GM13977 (cell line): ENCODE data around the gene C19orf18.
"Not testable (repeated sequence)": the region's sequence is repeated elsewhere in the genome, so short reads cannot be mapped to it uniquely, and the experiment has no call there.

Source experiments
- DNase-seq: peaks from one replicate; pipeline ENCODE4 v3.0.0; 2012; ENCODE audit warnings: low spot score
- in situ Hi-C: fragments of 300-500 bp; cut with MboI; formaldehyde crosslinking; loops from one replicate; pipeline ENCODE4 v1.12.0; 2022; ENCODE audit warnings: low sequenced_read_pairs, low pct_unique_long_range_greater_than_20kb, mixed read lengths, inconsistent platforms; ENCODE audit not compliant: unreplicated experiment
- TF ChIP-seq, protein P1 (sequence below): IDR thresholded peaks from 2 replicates; pipeline ENCODE4 v1.5.1; 2012; ENCODE audit warnings: mild to moderate bottlenecking, control low read depth; ENCODE audit not compliant: insufficient read depth; ENCODE audit errors: extremely low read depth, missing control alignments

The C19orf18 gene

DNA sequence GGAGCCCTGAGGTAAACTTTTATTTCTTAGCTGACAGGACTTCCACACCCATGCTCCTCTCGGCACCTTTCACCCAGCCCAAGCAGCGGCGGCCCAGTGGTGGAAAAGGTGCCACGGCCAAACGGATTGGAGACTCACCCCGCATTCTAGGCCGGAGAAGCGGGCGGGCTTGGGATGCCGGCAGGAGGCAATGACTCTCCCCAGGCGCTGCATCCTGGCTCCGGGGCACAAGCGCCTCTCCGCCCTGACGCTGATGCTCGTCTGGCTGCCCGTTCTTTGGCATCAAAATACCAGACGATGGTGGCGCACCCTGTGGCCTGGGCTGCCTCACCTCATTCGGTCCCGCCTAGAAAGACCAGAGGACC is 34.9 kb upstream of the C19orf18 start:
- in situ Hi-C loops, result no loop called here
- TF ChIP-seq, protein P1, sequence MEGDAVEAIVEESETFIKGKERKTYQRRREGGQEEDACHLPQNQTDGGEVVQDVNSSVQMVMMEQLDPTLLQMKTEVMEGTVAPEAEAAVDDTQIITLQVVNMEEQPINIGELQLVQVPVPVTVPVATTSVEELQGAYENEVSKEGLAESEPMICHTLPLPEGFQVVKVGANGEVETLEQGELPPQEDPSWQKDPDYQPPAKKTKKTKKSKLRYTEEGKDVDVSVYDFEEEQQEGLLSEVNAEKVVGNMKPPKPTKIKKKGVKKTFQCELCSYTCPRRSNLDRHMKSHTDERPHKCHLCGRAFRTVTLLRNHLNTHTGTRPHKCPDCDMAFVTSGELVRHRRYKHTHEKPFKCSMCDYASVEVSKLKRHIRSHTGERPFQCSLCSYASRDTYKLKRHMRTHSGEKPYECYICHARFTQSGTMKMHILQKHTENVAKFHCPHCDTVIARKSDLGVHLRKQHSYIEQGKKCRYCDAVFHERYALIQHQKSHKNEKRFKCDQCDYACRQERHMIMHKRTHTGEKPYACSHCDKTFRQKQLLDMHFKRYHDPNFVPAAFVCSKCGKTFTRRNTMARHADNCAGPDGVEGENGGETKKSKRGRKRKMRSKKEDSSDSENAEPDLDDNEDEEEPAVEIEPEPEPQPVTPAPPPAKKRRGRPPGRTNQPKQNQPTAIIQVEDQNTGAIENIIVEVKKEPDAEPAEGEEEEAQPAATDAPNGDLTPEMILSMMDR, result no peak
- DNase-seq, result no peak

DNA sequence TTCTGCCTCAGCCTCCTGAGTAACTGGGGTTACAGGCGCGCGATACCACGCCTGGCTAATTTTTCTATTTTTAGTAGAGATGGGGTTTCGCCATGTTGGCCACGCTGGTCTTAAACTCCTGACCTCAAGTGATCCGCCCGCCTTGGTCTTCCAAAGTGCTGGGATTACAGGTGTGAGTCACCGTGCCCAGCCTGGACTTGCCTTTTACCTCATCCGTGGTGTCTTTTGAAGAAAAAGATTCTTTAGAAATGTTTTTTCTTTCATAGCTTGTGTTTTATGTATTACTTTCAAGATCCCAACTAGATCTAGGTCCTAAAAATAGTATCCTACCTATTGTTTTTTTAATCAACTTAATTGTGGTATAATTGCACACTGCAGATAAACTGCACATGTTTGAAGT is 34.5 kb upstream of the C19orf18 start:
- in situ Hi-C loops, DNase-seq: not testable (repeated sequence)

DNA sequence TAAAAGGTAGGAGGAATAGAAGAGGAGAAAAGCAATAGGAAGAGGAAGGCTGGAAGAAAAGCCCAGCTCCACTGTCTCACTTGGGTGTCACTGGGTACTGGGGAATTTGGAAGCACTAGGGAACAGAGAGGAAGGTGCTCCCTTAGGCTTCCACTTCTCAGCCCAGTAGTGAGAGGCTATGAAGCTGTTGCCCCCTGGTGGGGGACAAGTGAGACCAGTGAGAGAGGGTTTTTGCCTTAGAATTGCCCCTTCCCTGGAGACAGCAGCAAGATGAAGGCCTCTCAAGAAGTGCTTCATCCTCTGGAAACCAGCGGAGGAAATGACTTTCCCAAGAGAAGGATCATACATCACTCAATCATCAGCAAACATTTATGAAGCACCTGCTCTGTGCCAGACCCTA is 33.0 kb upstream of the C19orf18 start:
- TF ChIP-seq, protein P1, result no peak
- DNase-seq, result no peak
- in situ Hi-C loops, result no loop called here

DNA sequence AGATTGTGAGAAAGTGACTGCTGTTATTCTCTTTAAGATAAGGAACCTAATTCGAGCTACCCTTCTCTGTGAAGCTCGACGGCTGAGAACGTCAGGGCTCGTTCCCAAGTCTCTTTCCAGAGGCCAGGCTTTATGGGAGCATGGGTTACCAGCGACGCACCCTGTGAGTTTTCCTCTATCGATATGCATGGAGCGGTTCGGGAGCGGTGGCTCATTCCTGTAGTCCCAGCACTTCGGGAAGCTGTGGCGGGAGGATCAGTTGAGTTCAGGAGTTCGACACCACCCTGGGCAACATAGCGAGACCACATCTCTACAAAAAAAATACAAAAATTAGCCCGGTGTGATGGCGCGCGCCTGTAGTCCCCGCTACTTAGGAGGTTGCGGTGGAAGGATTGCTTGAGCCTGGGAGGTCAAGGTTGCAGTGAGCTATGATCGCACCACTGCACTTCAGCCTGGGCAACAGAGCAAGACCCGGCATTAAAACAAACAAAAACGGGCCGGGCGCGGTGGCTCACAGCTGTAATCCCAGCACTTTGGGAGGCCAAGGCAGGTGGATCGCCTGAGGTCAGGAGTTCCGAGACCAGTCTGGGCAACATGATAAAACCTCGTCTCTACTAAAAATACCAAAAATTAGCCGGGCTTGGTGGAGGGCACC is 29.0 kb upstream of the C19orf18 start:
- no peak for DNase-seq
- TF ChIP-seq, protein P1, result no peak
- in situ Hi-C loops, result no loop called here

DNA sequence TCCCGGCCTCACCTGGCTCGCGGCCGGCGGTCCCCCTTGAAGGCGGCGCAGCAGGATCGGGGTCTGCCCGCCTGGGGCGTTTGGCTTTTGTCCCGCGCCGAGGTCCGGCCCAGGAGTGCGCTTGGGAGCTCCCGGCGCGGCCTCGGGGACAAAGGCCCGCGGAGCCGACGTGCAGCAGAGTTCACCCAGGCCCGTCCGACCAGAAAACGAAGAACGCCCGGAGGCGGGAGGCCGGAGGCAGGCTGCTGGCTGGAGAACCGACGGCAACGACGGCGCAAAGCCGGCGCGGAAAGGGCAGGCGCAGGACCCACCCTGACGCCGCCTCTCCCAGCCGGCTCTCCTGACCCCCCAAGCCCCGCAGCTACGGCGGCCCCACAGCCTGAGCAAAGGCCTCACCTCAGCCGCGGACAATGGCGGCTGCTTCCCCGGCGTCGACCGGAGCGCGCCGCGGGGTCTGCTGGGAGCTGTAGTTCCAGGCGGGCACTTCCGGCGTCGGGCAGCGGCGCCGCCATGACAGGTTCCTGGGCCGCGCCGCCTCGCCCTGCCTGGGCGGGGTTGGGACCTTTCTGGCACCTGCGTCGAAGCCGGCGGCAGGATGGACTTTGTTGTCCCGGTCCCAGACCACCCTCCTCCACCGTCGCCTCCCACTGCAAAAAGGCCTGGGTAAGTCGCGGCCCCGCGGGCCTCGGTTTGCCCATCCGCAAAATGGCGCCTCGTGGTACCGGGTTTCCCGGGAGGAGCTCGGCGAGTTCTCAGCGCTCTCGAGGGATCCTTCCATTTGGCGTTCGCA is 28.2 kb upstream of the C19orf18 start, which contains the start of gene ZNF606:
Gene ZNF606 (minus strand): TSS at position 437 of the 790 bp plus-strand sequence. CDS start 1,501 bp downstream, outside the sequence.
- in situ Hi-C loops, result no loop called here
- TF ChIP-seq, protein P1, result no peak
- DNase-seq, result peak; percentile 95

DNA sequence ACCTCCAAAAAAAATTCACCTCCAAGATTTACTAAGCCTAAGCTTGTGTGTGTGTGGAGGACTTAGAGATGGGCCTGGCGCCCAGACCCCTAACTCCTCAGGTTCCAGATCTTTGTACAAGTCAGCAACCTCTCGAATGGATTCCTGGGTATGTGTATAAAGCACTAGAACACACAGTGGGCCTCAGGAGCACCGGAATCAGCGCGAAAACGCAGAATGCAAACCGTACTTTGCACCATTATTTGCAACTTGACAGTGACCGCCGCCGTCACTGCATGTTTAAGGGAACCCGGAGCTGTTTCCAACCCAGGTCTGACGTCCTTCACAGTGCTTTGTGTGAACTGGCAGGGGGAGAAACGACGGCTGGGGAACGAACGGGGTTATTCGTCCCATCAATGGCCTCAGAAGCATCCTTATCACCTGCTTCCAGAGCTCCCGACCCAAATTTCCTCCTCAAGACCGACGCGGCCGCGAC is 27.6 kb upstream of the C19orf18 start:
- peak; percentile 40 for DNase-seq
- in situ Hi-C loops, result no loop called here

More for the DNA sequence above, 27.6 kb upstream of the C19orf18 start:
- TF ChIP-seq, protein P1, result no peak
